ENCODE data around the gene NID1. TPM values are rescaled to one million over a fixed set of nuclear protein-coding genes. Genes with fewer than 3 reads are reported as not detected.

The NID1 gene
- total and polyA plus RNA-seq, 4 donors: 21.2 to 90.1 (median 55.2) TPM

DNA sequence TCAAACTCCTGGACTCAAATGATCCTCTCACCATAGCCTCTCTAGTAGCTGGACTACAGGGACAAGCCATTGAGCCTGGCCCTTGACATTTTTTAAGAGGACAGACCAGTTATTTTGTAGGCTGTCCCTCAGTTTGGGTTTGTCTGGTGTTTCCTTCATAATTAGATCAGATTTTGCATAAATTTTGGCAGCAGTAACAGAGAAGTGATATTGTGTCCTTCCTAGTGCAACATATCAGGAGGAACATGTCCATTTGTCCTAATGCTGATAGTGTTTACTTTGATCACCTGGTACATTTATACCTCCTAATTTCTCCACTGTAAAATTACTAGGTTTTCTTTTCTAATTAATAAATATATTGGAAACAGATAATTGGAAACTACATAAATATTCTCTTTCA is 5.9 kb upstream of the NID1 start:
- Histone ChIP-seq H3K4me1 (ENCODE audit: control insufficient read depth in 4 of 4, insufficient read depth in 4 of 4, low read length in 3 of 4) (peaks cover 2 to 33% (median 21%) of the 10 kb centered on the region in 4 donors), H3K27me3 (ENCODE audit: control insufficient read depth in 4 of 4, insufficient read depth in 4 of 4, low read length in 3 of 4) (no peaks in the 10 kb centered on the region), H3K36me3 (ENCODE audit: control insufficient read depth in 4 of 4, insufficient read depth in 3 of 4, low read depth in 1 of 4, low read length in 3 of 4) (no peaks in the 10 kb centered on the region), H3K27ac (ENCODE audit: low read depth in 1 of 2, low read length in 2 of 2) (no peak overlapping the region), H3K9me3 (ENCODE audit: control insufficient read depth in 4 of 4, low read length in 3 of 4) (peaks cover 2 to 5% (median 3%) of the 10 kb centered on the region in 4 donors), H3K4me3 (ENCODE audit: low read depth in 1 of 3, low read length in 3 of 3) (no peak overlapping the region), H3K9ac (ENCODE audit: low read depth in 1 of 2, low read length in 2 of 2) (no peak overlapping the region)
- no peak for DNase-seq (ENCODE audit: low spot score)
- TF ChIP-seq FOXA1 (IDR thresholded peaks at IDR 0.05) (no peak), FOXA2 (IDR thresholded peaks at IDR 0.05) (no peak), HNF4G (IDR thresholded peaks at IDR 0.05) (no peak), JUND (IDR thresholded peaks at IDR 0.05) (no peak), NR2F2 (IDR thresholded peaks at IDR 0.05) (no peak), RAD21 (IDR thresholded peaks at IDR 0.05) (no peak)
- TF ChIP-seq, protein P1, sequence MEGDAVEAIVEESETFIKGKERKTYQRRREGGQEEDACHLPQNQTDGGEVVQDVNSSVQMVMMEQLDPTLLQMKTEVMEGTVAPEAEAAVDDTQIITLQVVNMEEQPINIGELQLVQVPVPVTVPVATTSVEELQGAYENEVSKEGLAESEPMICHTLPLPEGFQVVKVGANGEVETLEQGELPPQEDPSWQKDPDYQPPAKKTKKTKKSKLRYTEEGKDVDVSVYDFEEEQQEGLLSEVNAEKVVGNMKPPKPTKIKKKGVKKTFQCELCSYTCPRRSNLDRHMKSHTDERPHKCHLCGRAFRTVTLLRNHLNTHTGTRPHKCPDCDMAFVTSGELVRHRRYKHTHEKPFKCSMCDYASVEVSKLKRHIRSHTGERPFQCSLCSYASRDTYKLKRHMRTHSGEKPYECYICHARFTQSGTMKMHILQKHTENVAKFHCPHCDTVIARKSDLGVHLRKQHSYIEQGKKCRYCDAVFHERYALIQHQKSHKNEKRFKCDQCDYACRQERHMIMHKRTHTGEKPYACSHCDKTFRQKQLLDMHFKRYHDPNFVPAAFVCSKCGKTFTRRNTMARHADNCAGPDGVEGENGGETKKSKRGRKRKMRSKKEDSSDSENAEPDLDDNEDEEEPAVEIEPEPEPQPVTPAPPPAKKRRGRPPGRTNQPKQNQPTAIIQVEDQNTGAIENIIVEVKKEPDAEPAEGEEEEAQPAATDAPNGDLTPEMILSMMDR (IDR thresholded peaks at IDR 0.05; ENCODE audit: low read depth, low read length, missing input control): no peak
- TF ChIP-seq, protein P2, sequence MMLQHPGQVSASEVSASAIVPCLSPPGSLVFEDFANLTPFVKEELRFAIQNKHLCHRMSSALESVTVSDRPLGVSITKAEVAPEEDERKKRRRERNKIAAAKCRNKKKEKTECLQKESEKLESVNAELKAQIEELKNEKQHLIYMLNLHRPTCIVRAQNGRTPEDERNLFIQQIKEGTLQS (IDR thresholded peaks at IDR 0.05): no peak
- TF ChIP-seq, protein P3, sequence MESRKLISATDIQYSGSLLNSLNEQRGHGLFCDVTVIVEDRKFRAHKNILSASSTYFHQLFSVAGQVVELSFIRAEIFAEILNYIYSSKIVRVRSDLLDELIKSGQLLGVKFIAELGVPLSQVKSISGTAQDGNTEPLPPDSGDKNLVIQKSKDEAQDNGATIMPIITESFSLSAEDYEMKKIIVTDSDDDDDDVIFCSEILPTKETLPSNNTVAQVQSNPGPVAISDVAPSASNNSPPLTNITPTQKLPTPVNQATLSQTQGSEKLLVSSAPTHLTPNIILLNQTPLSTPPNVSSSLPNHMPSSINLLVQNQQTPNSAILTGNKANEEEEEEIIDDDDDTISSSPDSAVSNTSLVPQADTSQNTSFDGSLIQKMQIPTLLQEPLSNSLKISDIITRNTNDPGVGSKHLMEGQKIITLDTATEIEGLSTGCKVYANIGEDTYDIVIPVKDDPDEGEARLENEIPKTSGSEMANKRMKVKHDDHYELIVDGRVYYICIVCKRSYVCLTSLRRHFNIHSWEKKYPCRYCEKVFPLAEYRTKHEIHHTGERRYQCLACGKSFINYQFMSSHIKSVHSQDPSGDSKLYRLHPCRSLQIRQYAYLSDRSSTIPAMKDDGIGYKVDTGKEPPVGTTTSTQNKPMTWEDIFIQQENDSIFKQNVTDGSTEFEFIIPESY (IDR thresholded peaks at IDR 0.05): no peak
- TF ChIP-seq, protein P4, sequence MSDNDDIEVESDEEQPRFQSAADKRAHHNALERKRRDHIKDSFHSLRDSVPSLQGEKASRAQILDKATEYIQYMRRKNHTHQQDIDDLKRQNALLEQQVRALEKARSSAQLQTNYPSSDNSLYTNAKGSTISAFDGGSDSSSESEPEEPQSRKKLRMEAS (IDR thresholded peaks at IDR 0.05): no peak
- TF ChIP-seq, protein P5, sequence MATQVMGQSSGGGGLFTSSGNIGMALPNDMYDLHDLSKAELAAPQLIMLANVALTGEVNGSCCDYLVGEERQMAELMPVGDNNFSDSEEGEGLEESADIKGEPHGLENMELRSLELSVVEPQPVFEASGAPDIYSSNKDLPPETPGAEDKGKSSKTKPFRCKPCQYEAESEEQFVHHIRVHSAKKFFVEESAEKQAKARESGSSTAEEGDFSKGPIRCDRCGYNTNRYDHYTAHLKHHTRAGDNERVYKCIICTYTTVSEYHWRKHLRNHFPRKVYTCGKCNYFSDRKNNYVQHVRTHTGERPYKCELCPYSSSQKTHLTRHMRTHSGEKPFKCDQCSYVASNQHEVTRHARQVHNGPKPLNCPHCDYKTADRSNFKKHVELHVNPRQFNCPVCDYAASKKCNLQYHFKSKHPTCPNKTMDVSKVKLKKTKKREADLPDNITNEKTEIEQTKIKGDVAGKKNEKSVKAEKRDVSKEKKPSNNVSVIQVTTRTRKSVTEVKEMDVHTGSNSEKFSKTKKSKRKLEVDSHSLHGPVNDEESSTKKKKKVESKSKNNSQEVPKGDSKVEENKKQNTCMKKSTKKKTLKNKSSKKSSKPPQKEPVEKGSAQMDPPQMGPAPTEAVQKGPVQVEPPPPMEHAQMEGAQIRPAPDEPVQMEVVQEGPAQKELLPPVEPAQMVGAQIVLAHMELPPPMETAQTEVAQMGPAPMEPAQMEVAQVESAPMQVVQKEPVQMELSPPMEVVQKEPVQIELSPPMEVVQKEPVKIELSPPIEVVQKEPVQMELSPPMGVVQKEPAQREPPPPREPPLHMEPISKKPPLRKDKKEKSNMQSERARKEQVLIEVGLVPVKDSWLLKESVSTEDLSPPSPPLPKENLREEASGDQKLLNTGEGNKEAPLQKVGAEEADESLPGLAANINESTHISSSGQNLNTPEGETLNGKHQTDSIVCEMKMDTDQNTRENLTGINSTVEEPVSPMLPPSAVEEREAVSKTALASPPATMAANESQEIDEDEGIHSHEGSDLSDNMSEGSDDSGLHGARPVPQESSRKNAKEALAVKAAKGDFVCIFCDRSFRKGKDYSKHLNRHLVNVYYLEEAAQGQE (IDR thresholded peaks at IDR 0.05): no peak

DNA sequence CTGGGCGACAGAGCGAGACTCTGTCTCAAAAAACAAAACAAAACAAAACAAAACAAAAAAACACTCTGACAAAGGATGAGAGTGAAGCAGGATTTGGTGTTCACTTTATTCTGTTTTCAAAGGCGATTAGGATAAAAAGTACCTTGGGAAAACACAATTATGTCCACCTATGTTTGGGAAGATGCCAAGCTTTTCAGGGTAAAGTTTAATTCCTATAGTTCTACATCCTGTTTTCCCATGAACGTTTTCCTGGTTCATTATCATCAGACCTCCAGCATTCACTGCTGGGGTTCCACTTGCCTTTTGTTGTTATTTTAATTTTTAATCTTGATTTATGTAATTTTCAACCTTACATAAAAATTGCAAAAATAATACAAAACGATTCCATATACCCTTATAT is 4.9 kb upstream of the NID1 start:
- WGBS: 79% methylated on average over 5 of the region's 5 CpGs
- H3K27ac ChIP-seq (ENCODE audit: low read depth in 1 of 2, low read length in 2 of 2): no peak overlapping the region
- TF ChIP-seq FOXA2 (IDR thresholded peaks at IDR 0.05): no peak

More for the DNA sequence above, 4.9 kb upstream of the NID1 start:
- no peak for DNase-seq (ENCODE audit: low spot score)
- peaks cover 0 to 29% (median 15%) of the 10 kb centered on the region in 4 donors for H3K4me1 ChIP-seq (ENCODE audit: control insufficient read depth in 4 of 4, insufficient read depth in 4 of 4, low read length in 3 of 4)
- no peaks in the 10 kb centered on the region for H3K27me3 ChIP-seq (ENCODE audit: control insufficient read depth in 4 of 4, insufficient read depth in 4 of 4, low read length in 3 of 4)
- peaks cover 2 to 5% (median 3%) of the 10 kb centered on the region in 4 donors for H3K9me3 ChIP-seq (ENCODE audit: control insufficient read depth in 4 of 4, low read length in 3 of 4)
- H3K4me3 ChIP-seq (ENCODE audit: low read depth in 1 of 3, low read length in 3 of 3): no peak overlapping the region
- no peaks in the 10 kb centered on the region for H3K36me3 ChIP-seq (ENCODE audit: control insufficient read depth in 4 of 4, insufficient read depth in 3 of 4, low read depth in 1 of 4, low read length in 3 of 4)
- no peak overlapping the region for H3K9ac ChIP-seq (ENCODE audit: low read depth in 1 of 2, low read length in 2 of 2)
